IPS DF 6.9 (cell line): ENCODE measurements around the gene THADA.

Experiments used
- DNase-seq: peaks from one replicate; pipeline ENCODE4 v3.0.0-alpha.2; 2013; ENCODE audit warnings: low read depth, low spot score
- H3K27ac ChIP-seq: one replicate; pipeline ENCODE4 v1.5.1; 2013; ENCODE audit warnings: low read length, control low read depth
- H3K27me3 ChIP-seq: 2 replicates; pipeline ENCODE4 v1.6.1; 2013; ENCODE audit warnings: mild to moderate bottlenecking, low read length; ENCODE audit not compliant: control insufficient read depth, insufficient read depth
- H3K36me3 ChIP-seq: 2 replicates; pipeline ENCODE4 v1.6.1; 2013; ENCODE audit warnings: low read length; ENCODE audit not compliant: control insufficient read depth, insufficient read depth
- H3K4me1 ChIP-seq: 2 replicates; pipeline ENCODE4 v1.6.1; 2013; ENCODE audit warnings: low read length; ENCODE audit not compliant: control insufficient read depth, insufficient read depth
- H3K4me3 ChIP-seq: 2 replicates; pipeline ENCODE4 v1.5.1; 2013; ENCODE audit warnings: mild to moderate bottlenecking, low read length
- H3K9me3 ChIP-seq: 2 replicates; pipeline ENCODE4 v1.6.1; 2013; ENCODE audit warnings: low read length, inconsistent platforms; ENCODE audit not compliant: control insufficient read depth, insufficient read depth
- WGBS: extraction: QIAGEN DNeasy Blood & Tissue Kit; methylation state at CpG from one replicate; pipeline ENCODE4 v1.1.7; 2013; ENCODE audit warnings: mixed read lengths, missing lambda C conversion rate; ENCODE audit not compliant: insufficient read length, insufficient coverage; 5-methylcytosine and 5-hydroxymethylcytosine counted together

Gene THADA

GRCh38 chr2:43622931-43623451 is 27.2 kb upstream of the THADA start:
- H3K27me3 ChIP-seq = no peaks in the 10 kb centered on the region
- DNase-seq = no peak
- H3K36me3 ChIP-seq = no peaks in the 10 kb centered on the region
- no CpG with 5 or more reads among the region's 6 CpGs for WGBS
- H3K9me3 ChIP-seq = no peaks in the 10 kb centered on the region
- H3K4me1 ChIP-seq = no peaks in the 10 kb centered on the region
- no peak overlapping the region for H3K4me3 ChIP-seq
- no peak overlapping the region for H3K27ac ChIP-seq

GRCh38 chr2:43619511-43619910 is 23.7 kb upstream of the THADA start:
- DNase-seq = no peak
- no CpG with 5 or more reads among the region's 10 CpGs for WGBS
- Histone ChIP-seq H3K36me3 (no peaks in the 10 kb centered on the region), H3K27me3 (no peaks in the 10 kb centered on the region), H3K27ac (no peak overlapping the region), H3K9me3 (no peaks in the 10 kb centered on the region), H3K4me3 (no peak overlapping the region), H3K4me1 (no peaks in the 10 kb centered on the region)

- Histone ChIP-seq H3K36me3 (no peaks in the 10 kb centered on the region), H3K27ac (no peak overlapping the region), H3K4me1 (no peaks in the 10 kb centered on the region), H3K27me3 (no peaks in the 10 kb centered on the region), H3K9me3 (no peaks in the 10 kb centered on the region), H3K4me3 (no peak overlapping the region)
- DNase-seq = no peak
- WGBS = no CpG with 5 or more reads among the region's 5 CpGs
Observed at GRCh38 chr2:43616967-43617680, 21.3 kb upstream of the THADA start.

- WGBS = no CpG with 5 or more reads among the region's 7 CpGs
Observed at GRCh38 chr2:43612944-43613343, 17.1 kb upstream of the THADA start.

GRCh38 chr2:43611987-43612894 is 16.4 kb upstream of the THADA start:
- no peak overlapping the region for H3K4me3 ChIP-seq
- no peaks in the 10 kb centered on the region for H3K4me1 ChIP-seq
- H3K27me3 ChIP-seq = no peaks in the 10 kb centered on the region
- WGBS = no CpG with 5 or more reads among the region's 14 CpGs
- no peak overlapping the region for H3K27ac ChIP-seq
- DNase-seq = no peak
- H3K9me3 ChIP-seq = no peaks in the 10 kb centered on the region
- H3K36me3 ChIP-seq = no peaks in the 10 kb centered on the region

More at GRCh38 chr2:43612944-43613343, 17.1 kb upstream of the THADA start:
- Histone ChIP-seq H3K27ac (no peak overlapping the region), H3K4me3 (no peak overlapping the region), H3K27me3 (no peaks in the 10 kb centered on the region), H3K4me1 (no peaks in the 10 kb centered on the region), H3K9me3 (no peaks in the 10 kb centered on the region), H3K36me3 (no peaks in the 10 kb centered on the region)
- no peak for DNase-seq

- no peak overlapping the region for H3K4me3 ChIP-seq
- no peaks in the 10 kb centered on the region for H3K27me3 ChIP-seq
- H3K9me3 ChIP-seq = no peaks in the 10 kb centered on the region
- H3K27ac ChIP-seq = no peak overlapping the region
- DNase-seq = no peak
- no CpG with 5 or more reads among the region's 4 CpGs for WGBS
- no peaks in the 10 kb centered on the region for H3K36me3 ChIP-seq
- no peaks in the 10 kb centered on the region for H3K4me1 ChIP-seq
Observed at GRCh38 chr2:43610361-43610760, 14.5 kb upstream of the THADA start.

GRCh38 chr2:43609290-43609918 is 13.6 kb upstream of the THADA start:
- H3K9me3 ChIP-seq = no peaks in the 10 kb centered on the region
- H3K27ac ChIP-seq = no peak overlapping the region
- no peaks in the 10 kb centered on the region for H3K36me3 ChIP-seq
- H3K4me3 ChIP-seq = no peak overlapping the region
- H3K4me1 ChIP-seq = no peaks in the 10 kb centered on the region
- peak; percentile 48 for DNase-seq
- no peaks in the 10 kb centered on the region for H3K27me3 ChIP-seq
- WGBS = no CpG with 5 or more reads among the region's 6 CpGs

GRCh38 chr2:43605851-43606250 is 10.0 kb upstream of the THADA start:
- no peak for DNase-seq
- Histone ChIP-seq H3K27ac (no peak overlapping the region), H3K4me3 (no peak overlapping the region), H3K4me1 (no peaks in the 10 kb centered on the region), H3K9me3 (no peaks in the 10 kb centered on the region), H3K27me3 (no peaks in the 10 kb centered on the region), H3K36me3 (no peaks in the 10 kb centered on the region)
- no CpG with 5 or more reads among the region's 5 CpGs for WGBS

- Histone ChIP-seq H3K36me3 (no peaks in the 10 kb centered on the region), H3K27me3 (no peaks in the 10 kb centered on the region), H3K4me1 (no peaks in the 10 kb centered on the region), H3K9me3 (no peaks in the 10 kb centered on the region), H3K4me3 (no peak overlapping the region), H3K27ac (no peak overlapping the region)
- no peak for DNase-seq
- WGBS = no CpG with 5 or more reads among the region's 2 CpGs
Observed at GRCh38 chr2:43605079-43605655, 9.3 kb upstream of the THADA start.

- Histone ChIP-seq H3K27me3 (no peaks in the 10 kb centered on the region), H3K36me3 (no peaks in the 10 kb centered on the region), H3K4me3 (no peak overlapping the region), H3K27ac (no peak overlapping the region), H3K9me3 (no peaks in the 10 kb centered on the region), H3K4me1 (no peaks in the 10 kb centered on the region)
- no CpG with 5 or more reads among the region's 4 CpGs for WGBS
- no peak for DNase-seq
Observed at GRCh38 chr2:43604674-43605073, 8.8 kb upstream of the THADA start.
